GM23338 (cell line): Measurements from ENCODE around the gene CDKAL1. TPM values are rescaled to one million over a fixed set of nuclear protein-coding genes. Genes with fewer than 3 reads are reported as not detected.

Experiments used
- ATAC-seq: fragments of 200-7000 bp; cut with Tn5 transposase; 3 replicates; pipeline ENCODE4 v1.9.1; 2020
- DNase-seq: peaks from one replicate; pipeline ENCODE4 v3.0.0-alpha.2; 2015; ENCODE audit warnings: low spot score
- H2AFZ ChIP-seq: fragments of 200-600 bp; sonication (generic); 2 replicates; pipeline ENCODE4 v1.8.0; 2016; ENCODE audit warnings: antibody characterized with exemption, mild to moderate bottlenecking, moderate library complexity
- H3F3A ChIP-seq: fragments of 200-600 bp; sonication (generic); replicated peaks from 2 replicates; pipeline ENCODE4 v1.8.0; 2017; ENCODE audit warnings: antibody characterized with exemption, mixed run types, low read depth
- H3K27ac ChIP-seq: fragments of 200-600 bp; sonication (generic); 2 replicates; pipeline ENCODE4 v1.6.1; 2016; ENCODE audit warnings: low read depth
- H3K27me3 ChIP-seq: fragments of 200-600 bp; sonication (generic); 2 replicates; pipeline ENCODE4 v1.8.0; 2016; ENCODE audit warnings: mild to moderate bottlenecking, mixed run types, moderate library complexity; ENCODE audit not compliant: insufficient read depth
- H3K36me3 ChIP-seq: fragments of 200-600 bp; sonication (generic); 2 replicates; pipeline ENCODE4 v1.8.0; 2016; ENCODE audit warnings: mild to moderate bottlenecking; ENCODE audit not compliant: insufficient read depth
- H3K4me1 ChIP-seq: fragments of 200-600 bp; sonication (generic); 2 replicates; pipeline ENCODE4 v1.8.0; 2016; ENCODE audit warnings: mild to moderate bottlenecking, moderate library complexity; ENCODE audit not compliant: insufficient read depth
- H3K4me2 ChIP-seq: fragments of 200-600 bp; sonication (generic); 2 replicates; pipeline ENCODE4 v1.7.1; 2017; ENCODE audit warnings: mixed run types
- H3K4me3 ChIP-seq: fragments of 200-600 bp; sonication (generic); 2 replicates; pipeline ENCODE4 v1.6.1; 2016; ENCODE audit warnings: mixed run types
- H3K79me2 ChIP-seq: fragments of 200-600 bp; sonication (generic); replicated peaks from 2 replicates; pipeline ENCODE4 v1.8.0; 2017; ENCODE audit warnings: mild to moderate bottlenecking; ENCODE audit not compliant: insufficient read depth
- H3K9me2 ChIP-seq: fragments of 200-600 bp; sonication (generic); 2 replicates; pipeline ENCODE4 v1.8.0; 2017; ENCODE audit not compliant: insufficient read depth
- H4K20me1 ChIP-seq: fragments of 200-600 bp; sonication (generic); replicated peaks from 2 replicates; pipeline ENCODE4 v1.8.0; 2017; ENCODE audit warnings: mild to moderate bottlenecking; ENCODE audit not compliant: insufficient read depth
- H3K27ac Mint-ChIP-seq: 2 replicates; pipeline ENCODE4 v1.8.0; 2020; ENCODE audit warnings: inconsistent platforms, mild to moderate bottlenecking, moderate library complexity, mixed read lengths
- H3K27me3 Mint-ChIP-seq: 3 replicates; pipeline ENCODE4 v1.8.0; 2022; ENCODE audit warnings: low read depth, mild to moderate bottlenecking, moderate library complexity, mixed read lengths, inconsistent platforms; ENCODE audit not compliant: insufficient read depth, poor library complexity
- H3K36me3 Mint-ChIP-seq: 3 replicates; pipeline ENCODE4 v1.8.0; 2021; ENCODE audit warnings: low read depth, mild to moderate bottlenecking, inconsistent platforms, moderate library complexity, mixed read lengths
- H3K4me1 Mint-ChIP-seq: 3 replicates; pipeline ENCODE4 v1.8.0; 2020; ENCODE audit warnings: mild to moderate bottlenecking, inconsistent platforms, mixed read lengths
- H3K4me3 Mint-ChIP-seq: 3 replicates; pipeline ENCODE4 v1.8.0; 2021; ENCODE audit warnings: moderate library complexity, mild to moderate bottlenecking, inconsistent platforms, mixed read lengths
- H3K9me3 Mint-ChIP-seq: 3 replicates; pipeline ENCODE4 v1.8.0; 2020; ENCODE audit warnings: moderate library complexity, mild to moderate bottlenecking, inconsistent platforms, mixed read lengths
- CREB1 ChIP-seq: fragments of 250-450 bp; sonication (Bioruptor Pico); IDR thresholded peaks from 2 replicates; pipeline ENCODE4 v1.5.0; 2020; ENCODE audit warnings: low read depth, mild to moderate bottlenecking, moderate library complexity
- EZH2 ChIP-seq: fragments of 200-600 bp; sonication (generic); IDR thresholded peaks from one replicate; pipeline ENCODE4 v1.8.0; 2017; ENCODE audit warnings: antibody characterized with exemption, mild to moderate bottlenecking, low read depth; ENCODE audit not compliant: unreplicated experiment
- NANOG ChIP-seq: IDR thresholded peaks from 2 replicates; pipeline ENCODE4 v1.6.1; 2016; ENCODE audit warnings: antibody characterized with exemption, borderline replicate concordance
- STAT1 ChIP-seq: IDR thresholded peaks from one replicate; pipeline ENCODE4 v1.6.1; 2016; ENCODE audit warnings: antibody characterized with exemption; ENCODE audit not compliant: unreplicated experiment
- ZNF114 ChIP-seq: fragments of 250-450 bp; sonication (Bioruptor Pico); IDR thresholded peaks from 2 replicates; pipeline ENCODE4 v1.5.0; 2020; ENCODE audit warnings: mild to moderate bottlenecking, moderate library complexity
- ZNF331 ChIP-seq: fragments of 250-450 bp; sonication (Bioruptor Pico); IDR thresholded peaks from 2 replicates; pipeline ENCODE4 v1.5.0; 2020; ENCODE audit warnings: low read depth, mild to moderate bottlenecking, moderate library complexity
- polyA plus RNA-seq: library from polyadenylated mRNA; unstranded; fragments of >200 nt; fragmentation: Nextera tagmentation; extraction: Ambion mirVana; gene quantifications from 2 replicates; pipeline ENCODE4 v1.2.1, GENCODE V29; 2016
- total RNA-seq: library from RNA; depleted of rRNA; stranded (reverse); fragments of >200 nt; shearing (Covaris generic); gene quantifications from 2 replicates; pipeline ENCODE4 v1.2.3, GENCODE V29; 2014
- TF ChIP-seq, protein P1 (sequence below): fragments of 250-450 bp; sonication (Bioruptor Pico); IDR thresholded peaks from 2 replicates; pipeline ENCODE4 v1.5.0; 2020; ENCODE audit warnings: mild to moderate bottlenecking, moderate library complexity

The CDKAL1 gene
- total and polyA plus RNA-seq, 2 experiments from 2014 or later: 17.8 to 35.0 TPM

- no peaks in the 10 kb centered on the region for H3K27me3 ChIP-seq
- TF ChIP-seq ZNF331 (CRISPR knock-in tag): no peak
- TF ChIP-seq STAT1: no peak
- TF ChIP-seq ZNF114 (CRISPR knock-in tag): no peak
- H3K4me2 ChIP-seq: peak overlapping the region; percentile 61
- peaks cover 19% of the 10 kb centered on the region for H3K4me1 ChIP-seq
- H3K9me3 Mint-ChIP-seq: no peaks in the 10 kb centered on the region
- no peaks in the 10 kb centered on the region for H3K36me3 ChIP-seq
- H3F3A ChIP-seq: no peaks in the 10 kb centered on the region
- H3K27ac ChIP-seq: peak overlapping the region; percentile 70
- H3K4me1 Mint-ChIP-seq: peaks cover 29% of the 10 kb centered on the region
- DNase-seq: no peak
- H2AFZ ChIP-seq: no peak overlapping the region
- no peak overlapping the region for H3K27ac Mint-ChIP-seq
- no peaks in the 10 kb centered on the region for H3K36me3 Mint-ChIP-seq
- H3K4me3 Mint-ChIP-seq: no peak overlapping the region
- no peaks in the 10 kb centered on the region for H4K20me1 ChIP-seq
- no peaks in the 10 kb centered on the region for H3K9me2 ChIP-seq
- H3K79me2 ChIP-seq: no peaks in the 10 kb centered on the region
- no peak; the same call in 2 of the 3 replicates for ATAC-seq
- no peaks in the 10 kb centered on the region for H3K27me3 Mint-ChIP-seq
- H3K4me3 ChIP-seq: peak overlapping the region; percentile 2; the same call in 1 of the 2 replicates
Observed at GRCh38 chr6:20770773-20771172, 236.5 kb downstream of the CDKAL1 start.

- peak; percentile 87 for ATAC-seq
- H3K36me3 ChIP-seq: no peaks in the 10 kb centered on the region
- Mint-ChIP-seq H3K4me1 (peaks cover 29% of the 10 kb centered on the region), H3K9me3 (no peaks in the 10 kb centered on the region), H3K27ac (peak overlapping the region; percentile 67), H3K36me3 (no peaks in the 10 kb centered on the region), H3K4me3 (0 out of 3 replicates have a peak overlapping the region, but pooled peaks have one; percentile 10), H3K27me3 (no peaks in the 10 kb centered on the region)
- peak overlapping the region; percentile 70 for H3K27ac ChIP-seq
- H3K9me2 ChIP-seq: no peaks in the 10 kb centered on the region
- no peaks in the 10 kb centered on the region for H3K79me2 ChIP-seq
- peaks cover 19% of the 10 kb centered on the region for H3K4me1 ChIP-seq
- peak overlapping the region; percentile 61 for H3K4me2 ChIP-seq
- H2AFZ ChIP-seq: no peak overlapping the region
- H4K20me1 ChIP-seq: no peaks in the 10 kb centered on the region
- H3K4me3 ChIP-seq: peak overlapping the region; percentile 2; the same call in 1 of the 2 replicates
- TF ChIP-seq EZH2 (no peak), NANOG (peak; percentile 46; the same call in 1 of the 2 replicates), CREB1 (CRISPR knock-in tag) (no peak)
- TF ChIP-seq, protein P1, sequence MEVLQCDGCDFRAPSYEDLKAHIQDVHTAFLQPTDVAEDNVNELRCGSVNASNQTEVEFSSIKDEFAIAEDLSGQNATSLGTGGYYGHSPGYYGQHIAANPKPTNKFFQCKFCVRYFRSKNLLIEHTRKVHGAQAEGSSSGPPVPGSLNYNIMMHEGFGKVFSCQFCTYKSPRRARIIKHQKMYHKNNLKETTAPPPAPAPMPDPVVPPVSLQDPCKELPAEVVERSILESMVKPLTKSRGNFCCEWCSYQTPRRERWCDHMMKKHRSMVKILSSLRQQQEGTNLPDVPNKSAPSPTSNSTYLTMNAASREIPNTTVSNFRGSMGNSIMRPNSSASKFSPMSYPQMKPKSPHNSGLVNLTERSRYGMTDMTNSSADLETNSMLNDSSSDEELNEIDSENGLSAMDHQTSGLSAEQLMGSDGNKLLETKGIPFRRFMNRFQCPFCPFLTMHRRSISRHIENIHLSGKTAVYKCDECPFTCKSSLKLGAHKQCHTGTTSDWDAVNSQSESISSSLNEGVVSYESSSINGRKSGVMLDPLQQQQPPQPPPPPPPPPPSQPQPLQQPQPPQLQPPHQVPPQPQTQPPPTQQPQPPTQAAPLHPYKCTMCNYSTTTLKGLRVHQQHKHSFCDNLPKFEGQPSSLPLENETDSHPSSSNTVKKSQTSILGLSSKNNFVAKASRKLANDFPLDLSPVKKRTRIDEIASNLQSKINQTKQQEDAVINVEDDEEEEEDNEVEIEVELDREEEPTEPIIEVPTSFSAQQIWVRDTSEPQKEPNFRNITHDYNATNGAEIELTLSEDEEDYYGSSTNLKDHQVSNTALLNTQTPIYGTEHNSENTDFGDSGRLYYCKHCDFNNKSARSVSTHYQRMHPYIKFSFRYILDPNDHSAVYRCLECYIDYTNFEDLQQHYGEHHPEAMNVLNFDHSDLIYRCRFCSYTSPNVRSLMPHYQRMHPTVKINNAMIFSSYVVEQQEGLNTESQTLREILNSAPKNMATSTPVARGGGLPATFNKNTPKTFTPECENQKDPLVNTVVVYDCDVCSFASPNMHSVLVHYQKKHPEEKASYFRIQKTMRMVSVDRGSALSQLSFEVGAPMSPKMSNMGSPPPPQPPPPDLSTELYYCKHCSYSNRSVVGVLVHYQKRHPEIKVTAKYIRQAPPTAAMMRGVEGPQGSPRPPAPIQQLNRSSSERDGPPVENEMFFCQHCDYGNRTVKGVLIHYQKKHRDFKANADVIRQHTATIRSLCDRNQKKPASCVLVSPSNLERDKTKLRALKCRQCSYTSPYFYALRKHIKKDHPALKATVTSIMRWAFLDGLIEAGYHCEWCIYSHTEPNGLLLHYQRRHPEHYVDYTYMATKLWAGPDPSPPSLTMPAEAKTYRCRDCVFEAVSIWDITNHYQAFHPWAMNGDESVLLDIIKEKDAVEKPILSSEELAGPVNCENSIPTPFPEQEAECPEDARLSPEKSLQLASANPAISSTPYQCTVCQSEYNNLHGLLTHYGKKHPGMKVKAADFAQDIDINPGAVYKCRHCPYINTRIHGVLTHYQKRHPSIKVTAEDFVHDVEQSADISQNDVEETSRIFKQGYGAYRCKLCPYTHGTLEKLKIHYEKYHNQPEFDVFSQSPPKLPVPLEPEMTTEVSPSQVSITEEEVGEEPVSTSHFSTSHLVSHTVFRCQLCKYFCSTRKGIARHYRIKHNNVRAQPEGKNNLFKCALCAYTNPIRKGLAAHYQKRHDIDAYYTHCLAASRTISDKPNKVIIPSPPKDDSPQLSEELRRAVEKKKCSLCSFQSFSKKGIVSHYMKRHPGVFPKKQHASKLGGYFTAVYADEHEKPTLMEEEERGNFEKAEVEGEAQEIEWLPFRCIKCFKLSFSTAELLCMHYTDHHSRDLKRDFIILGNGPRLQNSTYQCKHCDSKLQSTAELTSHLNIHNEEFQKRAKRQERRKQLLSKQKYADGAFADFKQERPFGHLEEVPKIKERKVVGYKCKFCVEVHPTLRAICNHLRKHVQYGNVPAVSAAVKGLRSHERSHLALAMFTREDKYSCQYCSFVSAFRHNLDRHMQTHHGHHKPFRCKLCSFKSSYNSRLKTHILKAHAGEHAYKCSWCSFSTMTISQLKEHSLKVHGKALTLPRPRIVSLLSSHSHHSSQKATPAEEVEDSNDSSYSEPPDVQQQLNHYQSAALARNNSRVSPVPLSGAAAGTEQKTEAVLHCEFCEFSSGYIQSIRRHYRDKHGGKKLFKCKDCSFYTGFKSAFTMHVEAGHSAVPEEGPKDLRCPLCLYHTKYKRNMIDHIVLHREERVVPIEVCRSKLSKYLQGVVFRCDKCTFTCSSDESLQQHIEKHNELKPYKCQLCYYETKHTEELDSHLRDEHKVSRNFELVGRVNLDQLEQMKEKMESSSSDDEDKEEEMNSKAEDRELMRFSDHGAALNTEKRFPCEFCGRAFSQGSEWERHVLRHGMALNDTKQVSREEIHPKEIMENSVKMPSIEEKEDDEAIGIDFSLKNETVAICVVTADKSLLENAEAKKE (CRISPR knock-in tag): 0 out of 2 replicates have a peak, but pooled peaks have one; percentile 1
- DNase-seq: peak; percentile 83
- H3K27me3 ChIP-seq: no peaks in the 10 kb centered on the region
- no peaks in the 10 kb centered on the region for H3F3A ChIP-seq
Observed at GRCh38 chr6:20771409-20771808, 237.2 kb downstream of the CDKAL1 start.
